SJCRH30 (cell line): ENCODE results near the gene JOSD1. TPM values are rescaled to one million over a fixed set of nuclear protein-coding genes. Genes with fewer than 3 reads are reported as not detected.
A peak's percentile ranks its signal among the peaks of the same experiment; 100 is the strongest.

Experiments
- DNase-seq, 2 experiments: peaks; one replicate each; pipeline ENCODE4 v3.0.0-alpha.2; 2015 to 2020
- H3K27ac ChIP-seq: fragments of 250-450 bp; sonication (Bioruptor Pico); 2 replicates; pipeline ENCODE4 v1.5.1; 2020; ENCODE audit warnings: mild to moderate bottlenecking, moderate library complexity
- H3K27me3 ChIP-seq: fragments of 250-450 bp; sonication (Bioruptor Pico); 2 replicates; pipeline ENCODE4 v1.5.1; 2020; ENCODE audit warnings: mild to moderate bottlenecking, moderate library complexity
- H3K36me3 ChIP-seq: fragments of 250-450 bp; sonication (Bioruptor Pico); 2 replicates; pipeline ENCODE4 v1.5.1; 2020; ENCODE audit warnings: mild to moderate bottlenecking, moderate library complexity
- H3K4me1 ChIP-seq: fragments of 250-450 bp; sonication (Bioruptor Pico); 2 replicates; pipeline ENCODE4 v1.5.1; 2020; ENCODE audit warnings: mild to moderate bottlenecking, moderate library complexity
- H3K4me3 ChIP-seq: fragments of 250-450 bp; sonication (Bioruptor Pico); 2 replicates; pipeline ENCODE4 v1.5.1; 2020; ENCODE audit warnings: mild to moderate bottlenecking, moderate library complexity
- H3K9me3 ChIP-seq: fragments of 250-450 bp; sonication (Bioruptor Pico); replicated peaks from 2 replicates; pipeline ENCODE4 v1.5.1; 2020; ENCODE audit warnings: mild to moderate bottlenecking, moderate library complexity
- total RNA-seq: library from RNA; depleted of rRNA; stranded (reverse); fragments of >200 nt; shearing (Covaris generic); gene quantifications from 2 replicates; pipeline ENCODE4 v1.2.3, GENCODE V29; 2014

Gene JOSD1
- total RNA-seq, 1 experiment from 2014 or later: 25.9 TPM

DNA sequence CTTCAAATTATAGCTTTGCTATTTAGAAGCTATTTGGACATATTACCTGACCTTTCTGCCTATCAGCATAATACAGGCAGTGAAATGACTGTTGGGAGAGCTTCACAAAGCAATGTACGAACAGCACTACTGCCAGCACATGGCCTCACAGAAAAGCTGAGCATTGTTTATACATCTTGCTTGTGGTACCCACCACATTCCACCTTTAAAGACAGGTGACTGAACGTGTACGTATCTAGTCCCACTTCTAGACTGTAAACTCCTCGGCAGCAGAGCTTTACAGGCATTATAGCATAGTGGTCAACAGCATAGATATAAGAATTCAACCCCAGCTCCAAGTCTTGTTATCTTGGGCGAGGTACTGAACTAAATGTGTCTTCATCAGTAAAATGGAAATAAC, 1.6 kb downstream of the JOSD1 start:
- peak overlapping the region; percentile 95 for H3K4me3 ChIP-seq
- no peaks in the 10 kb centered on the region for H3K36me3 ChIP-seq
- no peaks in the 10 kb centered on the region for H3K9me3 ChIP-seq
- H3K4me1 ChIP-seq: no peaks in the 10 kb centered on the region; the same call in 1 of the 2 replicates
- no peaks in the 10 kb centered on the region for H3K27me3 ChIP-seq
- no peak overlapping the region for H3K27ac ChIP-seq
- DNase-seq: no peak

DNA sequence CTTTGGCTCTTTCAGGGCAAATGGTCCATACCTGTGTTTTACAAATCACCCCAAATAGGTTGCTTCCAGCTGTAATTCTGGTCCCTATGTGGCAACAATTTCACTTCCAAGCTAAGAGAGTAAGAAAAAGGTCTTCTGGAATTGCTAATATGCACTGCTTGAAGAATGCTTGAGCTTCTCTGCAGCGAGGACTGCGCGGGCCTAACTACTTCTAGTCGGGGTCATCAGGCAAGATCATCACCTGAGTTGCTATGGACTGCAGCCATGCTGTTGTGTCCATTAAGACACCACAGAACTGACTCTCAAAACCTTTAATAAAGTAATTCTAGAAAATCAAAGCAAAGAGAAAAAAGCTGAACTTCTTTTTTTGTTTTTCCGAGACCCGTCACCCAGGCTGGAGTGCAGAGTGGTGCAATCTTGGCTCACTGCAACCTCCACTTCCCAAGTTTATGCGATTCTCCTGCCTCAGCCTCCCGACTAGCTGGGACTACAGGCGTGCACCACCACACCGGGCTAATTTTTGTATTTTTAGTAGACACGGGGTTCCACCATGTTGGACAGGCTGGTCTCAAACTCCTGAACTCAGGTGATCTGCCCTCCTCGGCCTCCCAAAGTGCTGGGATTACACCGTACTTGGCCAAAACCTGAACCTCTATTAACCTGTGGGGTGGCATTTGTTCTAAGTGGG, 2.2 kb downstream of the JOSD1 start:
- no peak for DNase-seq
- Histone ChIP-seq H3K27ac (no peak overlapping the region), H3K4me1 (no peaks in the 10 kb centered on the region; the same call in 1 of the 2 replicates)

GRCh38 chr22:38697425-38698089, 3.2 kb downstream of the JOSD1 start:
- Histone ChIP-seq H3K27ac (no peak overlapping the region), H3K4me3 (no peak overlapping the region), H3K9me3 (no peaks in the 10 kb centered on the region), H3K27me3 (no peaks in the 10 kb centered on the region), H3K4me1 (no peaks in the 10 kb centered on the region; the same call in 1 of the 2 replicates), H3K36me3 (no peaks in the 10 kb centered on the region)
- DNase-seq: no peak

More for the DNA sequence above, 2.2 kb downstream of the JOSD1 start:
- Histone ChIP-seq H3K27me3 (no peaks in the 10 kb centered on the region), H3K36me3 (no peaks in the 10 kb centered on the region), H3K9me3 (no peaks in the 10 kb centered on the region), H3K4me3 (no peak overlapping the region)

GRCh38 chr22:38696606-38697424, 3.9 kb downstream of the JOSD1 start:
- Histone ChIP-seq H3K4me3 (no peak overlapping the region), H3K36me3 (no peaks in the 10 kb centered on the region)
- DNase-seq: no peak

GRCh38 chr22:38694940-38695339, 5.8 kb downstream of the JOSD1 start:
- no peaks in the 10 kb centered on the region for H3K9me3 ChIP-seq
- no peak for DNase-seq
- no peaks in the 10 kb centered on the region; the same call in 1 of the 2 replicates for H3K4me1 ChIP-seq
- no peaks in the 10 kb centered on the region for H3K27me3 ChIP-seq
- H3K4me3 ChIP-seq: no peak overlapping the region
- no peaks in the 10 kb centered on the region for H3K36me3 ChIP-seq
- H3K27ac ChIP-seq: no peak overlapping the region

More at GRCh38 chr22:38696606-38697424, 3.9 kb downstream of the JOSD1 start:
- no peak overlapping the region for H3K27ac ChIP-seq
- H3K9me3 ChIP-seq: no peaks in the 10 kb centered on the region
- H3K4me1 ChIP-seq: no peaks in the 10 kb centered on the region; the same call in 1 of the 2 replicates
- no peaks in the 10 kb centered on the region for H3K27me3 ChIP-seq

GRCh38 chr22:38694049-38694448, 6.7 kb downstream of the JOSD1 start:
- H3K9me3 ChIP-seq: no peaks in the 10 kb centered on the region
- no peaks in the 10 kb centered on the region; the same call in 1 of the 2 replicates for H3K4me1 ChIP-seq
- no peak for DNase-seq
- H3K4me3 ChIP-seq: no peak overlapping the region
- no peaks in the 10 kb centered on the region for H3K27me3 ChIP-seq
- no peaks in the 10 kb centered on the region for H3K36me3 ChIP-seq
- no peak overlapping the region for H3K27ac ChIP-seq

GRCh38 chr22:38689651-38690050, 11.1 kb downstream of the JOSD1 start:
- H3K4me3 ChIP-seq: no peak overlapping the region
- peaks cover 18% of the 10 kb centered on the region for H3K36me3 ChIP-seq
- H3K9me3 ChIP-seq: no peaks in the 10 kb centered on the region
- no peaks in the 10 kb centered on the region for H3K4me1 ChIP-seq
- no peak for DNase-seq
- H3K27me3 ChIP-seq: no peaks in the 10 kb centered on the region
- no peak overlapping the region for H3K27ac ChIP-seq

DNA sequence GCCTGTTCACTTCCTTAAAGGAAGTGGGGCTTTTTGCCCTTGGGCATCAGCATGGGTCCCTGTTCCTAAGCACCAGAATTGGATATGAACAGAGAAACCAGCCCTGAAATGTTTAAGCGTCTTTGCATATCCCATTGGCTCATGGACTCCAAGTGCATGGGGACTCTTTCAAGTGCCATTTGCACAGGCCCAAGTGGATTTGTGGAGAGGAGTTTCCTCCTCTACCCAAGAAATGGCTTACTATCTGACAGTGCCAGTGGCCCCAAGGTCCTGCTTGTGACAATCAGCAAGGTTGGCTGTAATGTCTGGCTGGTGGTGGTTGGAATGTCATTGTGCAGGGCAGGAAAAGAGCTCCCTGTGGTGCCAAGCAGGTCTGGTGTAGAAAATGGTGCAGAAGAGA, 15.0 kb downstream of the JOSD1 start:
- Histone ChIP-seq H3K27ac (no peak overlapping the region), H3K27me3 (no peaks in the 10 kb centered on the region), H3K9me3 (no peaks in the 10 kb centered on the region), H3K4me3 (no peak overlapping the region), H3K36me3 (peaks cover 28% of the 10 kb centered on the region), H3K4me1 (no peaks in the 10 kb centered on the region)
- DNase-seq: no peak

DNA sequence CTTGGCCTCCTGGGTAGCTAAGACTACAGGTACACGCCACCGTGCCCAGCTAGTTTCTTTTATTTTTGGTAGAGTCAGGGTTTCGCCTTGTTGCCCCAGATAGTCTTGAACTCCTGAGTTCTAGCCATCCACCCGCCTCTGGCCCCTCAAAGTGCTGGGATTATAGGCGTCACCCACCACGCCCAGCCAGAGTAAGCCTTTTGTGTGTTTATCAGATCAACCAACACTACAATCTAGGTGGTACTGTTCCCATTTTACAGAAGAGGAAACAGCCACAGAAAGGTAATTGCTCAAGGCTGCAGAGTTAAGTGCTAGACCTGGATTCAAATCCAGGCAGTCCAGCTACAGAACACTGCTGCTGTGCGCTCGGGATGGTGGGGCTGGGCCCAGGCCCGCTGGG, 15.8 kb downstream of the JOSD1 start:
- H3K27me3 ChIP-seq: no peaks in the 10 kb centered on the region
- H3K4me3 ChIP-seq: no peak overlapping the region
- H3K27ac ChIP-seq: no peak overlapping the region
- DNase-seq: no peak
- no peaks in the 10 kb centered on the region for H3K9me3 ChIP-seq
- no peaks in the 10 kb centered on the region for H3K4me1 ChIP-seq
- H3K36me3 ChIP-seq: peaks cover 28% of the 10 kb centered on the region

- H3K4me3 ChIP-seq: peak within 1 kb of the TSS; percentile 86
- no peaks in the 10 kb centered on the region for H3K27me3 ChIP-seq
- H3K4me1 ChIP-seq: no peaks in the 10 kb centered on the region
- peak; percentile 86 to 89 for DNase-seq
- H3K9me3 ChIP-seq: no peaks in the 10 kb centered on the region
- H3K36me3 ChIP-seq: peaks cover 17% of the 10 kb centered on the region
- H3K27ac ChIP-seq: peak within 1 kb of the TSS; percentile 61
Observed at GRCh38 chr22:38681582-38682335, 19.0 kb downstream of the JOSD1 start, which contains the start of gene TOMM22. Gene TOMM22 (plus strand): TSS chr22:38681957. CDS start chr22:38681979, 22 bp downstream.

GRCh38 chr22:38675833-38676232, 24.9 kb downstream of the JOSD1 start:
- no peaks in the 10 kb centered on the region for H3K36me3 ChIP-seq
- no peaks in the 10 kb centered on the region for H3K27me3 ChIP-seq
- no peak overlapping the region for H3K27ac ChIP-seq
- H3K9me3 ChIP-seq: no peaks in the 10 kb centered on the region
- no peak overlapping the region for H3K4me3 ChIP-seq
- no peaks in the 10 kb centered on the region for H3K4me1 ChIP-seq
- DNase-seq: no peak

- H3K4me3 ChIP-seq: no peak overlapping the region
- H3K9me3 ChIP-seq: no peaks in the 10 kb centered on the region
- H3K27ac ChIP-seq: no peak overlapping the region
- no peaks in the 10 kb centered on the region for H3K27me3 ChIP-seq
- no peaks in the 10 kb centered on the region for H3K36me3 ChIP-seq
- DNase-seq: no peak
- no peaks in the 10 kb centered on the region for H3K4me1 ChIP-seq
Observed at GRCh38 chr22:38674888-38675287, 25.9 kb downstream of the JOSD1 start.

DNA sequence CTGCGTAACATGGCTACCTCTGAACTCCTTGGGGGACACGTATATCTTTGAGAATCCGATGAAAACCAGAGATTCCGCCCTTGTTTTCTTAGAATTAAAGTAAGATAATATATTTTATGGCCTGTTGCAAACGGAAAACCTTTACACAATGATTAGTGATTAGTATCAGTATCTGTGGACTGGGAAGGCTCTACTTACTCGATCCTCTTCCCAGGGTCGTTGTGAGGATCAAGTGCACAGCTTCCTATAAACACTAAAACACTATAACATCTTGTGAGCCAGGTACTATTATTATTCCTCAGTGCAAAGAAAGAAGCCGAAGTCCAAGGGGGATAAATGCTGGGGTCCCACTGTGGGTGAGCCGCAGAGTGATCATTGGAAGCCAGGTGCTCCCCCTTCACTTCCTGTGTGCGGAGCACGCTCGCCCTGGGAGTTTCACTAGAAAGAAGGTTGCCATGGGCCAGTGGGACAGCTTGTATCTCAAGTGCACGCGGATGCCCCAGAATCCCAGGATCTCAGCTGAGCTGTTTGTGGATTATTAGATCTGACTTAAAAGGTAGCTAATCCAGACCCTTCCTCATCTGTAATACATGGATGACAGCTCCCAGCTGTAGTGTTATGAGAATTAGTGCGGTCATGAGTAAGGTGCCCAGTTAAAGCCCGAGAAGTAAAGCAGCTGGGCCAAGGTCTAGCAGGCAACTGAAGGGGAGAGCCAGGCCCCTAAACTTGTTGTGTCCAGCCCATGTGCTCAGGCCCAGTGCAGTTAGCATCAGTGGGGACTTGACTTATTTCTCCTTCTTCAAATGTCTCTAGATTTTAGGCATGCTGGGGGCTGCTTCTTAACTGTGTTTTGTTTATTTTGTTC, 43.5 kb downstream of the JOSD1 start:
- Histone ChIP-seq H3K9me3 (no peaks in the 10 kb centered on the region), H3K4me1 (no peaks in the 10 kb centered on the region; the same call in 1 of the 2 replicates), H3K27ac (no peak overlapping the region), H3K4me3 (peak overlapping the region; percentile 77), H3K27me3 (no peaks in the 10 kb centered on the region), H3K36me3 (no peaks in the 10 kb centered on the region)
- no peak for DNase-seq
